NT2/D1 (cell line): ENCODE data around the gene PPP1R1A.

ENCODE experiments used
- DNase-seq: peaks from one replicate; pipeline ENCODE4 v3.0.0-alpha.2; 2011; ENCODE audit warnings: low read depth, low spot score
- H3K27me3 ChIP-seq: 2 replicates; pipeline ENCODE4 v1.6.0; 2011; ENCODE audit warnings: mild to moderate bottlenecking; ENCODE audit not compliant: insufficient read length, insufficient read depth
- H3K36me3 ChIP-seq: 2 replicates; pipeline ENCODE4 v1.6.1; 2011; ENCODE audit warnings: mild to moderate bottlenecking, low read length, mixed read lengths; ENCODE audit not compliant: insufficient read depth, insufficient read length
- H3K4me1 ChIP-seq: 2 replicates; pipeline ENCODE4 v1.5.1; 2011; ENCODE audit not compliant: insufficient read depth, insufficient read length
- H3K4me3 ChIP-seq: 2 replicates; pipeline ENCODE4 v1.5.1; 2011; ENCODE audit warnings: low read depth; ENCODE audit not compliant: insufficient read length
- H3K9ac ChIP-seq: 2 replicates; pipeline ENCODE4 v1.6.0; 2011; ENCODE audit warnings: low read depth; ENCODE audit not compliant: insufficient read length
- H3K9me3 ChIP-seq: 2 replicates; pipeline ENCODE4 v1.5.1; 2011; ENCODE audit warnings: mild to moderate bottlenecking, low read length; ENCODE audit not compliant: insufficient read depth
- SUZ12 ChIP-seq: IDR thresholded peaks from 2 replicates; pipeline ENCODE4 v1.6.1; 2011; ENCODE audit not compliant: insufficient read length, insufficient read depth; ENCODE audit errors: extremely low read depth
- YY1 ChIP-seq: IDR thresholded peaks from 2 replicates; pipeline ENCODE4 v1.6.1; 2011; ENCODE audit not compliant: insufficient read length, insufficient read depth
- ZNF274 ChIP-seq: IDR thresholded peaks from 2 replicates; pipeline ENCODE4 v1.6.1; 2011; ENCODE audit warnings: mild to moderate bottlenecking, low read depth, low read length

PPP1R1A gene

GRCh38 chr12:54625598-54625997 is 37.1 kb upstream of the PPP1R1A start:
- no peaks in the 10 kb centered on the region for H3K4me1 ChIP-seq
- DNase-seq: no peak
- TF ChIP-seq YY1 (no peak), SUZ12 (no peak), ZNF274 (no peak)
- H3K36me3 ChIP-seq: no peaks in the 10 kb centered on the region
- H3K9ac ChIP-seq: no peak overlapping the region
- H3K27me3 ChIP-seq: no peaks in the 10 kb centered on the region
- peaks cover 21% of the 10 kb centered on the region; the same call in 1 of the 2 replicates for H3K9me3 ChIP-seq
- H3K4me3 ChIP-seq: no peak overlapping the region

GRCh38 chr12:54624315-54625279 is 36.1 kb upstream of the PPP1R1A start:
- Histone ChIP-seq H3K27me3 (no peaks in the 10 kb centered on the region), H3K9me3 (peaks cover 21% of the 10 kb centered on the region; the same call in 1 of the 2 replicates), H3K36me3 (no peaks in the 10 kb centered on the region), H3K4me3 (no peak overlapping the region), H3K9ac (no peak overlapping the region), H3K4me1 (no peaks in the 10 kb centered on the region)
- DNase-seq: no peak
- TF ChIP-seq ZNF274 (no peak), SUZ12 (no peak), YY1 (no peak)

- Histone ChIP-seq H3K4me1 (no peaks in the 10 kb centered on the region), H3K4me3 (no peak overlapping the region), H3K9me3 (peaks cover 9% of the 10 kb centered on the region; the same call in 1 of the 2 replicates), H3K9ac (no peak overlapping the region), H3K36me3 (no peaks in the 10 kb centered on the region), H3K27me3 (no peaks in the 10 kb centered on the region)
- DNase-seq: no peak
- TF ChIP-seq YY1: no peak
- TF ChIP-seq SUZ12: no peak
- no peak for TF ChIP-seq ZNF274
These were observed 34.2 kb upstream of the PPP1R1A start for GRCh38 chr12:54622463-54623183.

GRCh38 chr12:54616933-54617680 is 28.6 kb upstream of the PPP1R1A start:
- H3K36me3 ChIP-seq: no peaks in the 10 kb centered on the region
- H3K27me3 ChIP-seq: peaks cover 9% of the 10 kb centered on the region
- H3K9me3 ChIP-seq: no peaks in the 10 kb centered on the region
- H3K4me3 ChIP-seq: no peak overlapping the region
- no peaks in the 10 kb centered on the region for H3K4me1 ChIP-seq
- H3K9ac ChIP-seq: no peak overlapping the region
- no peak for TF ChIP-seq ZNF274
- TF ChIP-seq YY1: no peak
- TF ChIP-seq SUZ12: no peak
- no peak for DNase-seq

- H3K9ac ChIP-seq: no peak overlapping the region
- H3K36me3 ChIP-seq: no peaks in the 10 kb centered on the region
- DNase-seq: no peak
- H3K4me1 ChIP-seq: no peaks in the 10 kb centered on the region
- H3K9me3 ChIP-seq: no peaks in the 10 kb centered on the region
- TF ChIP-seq ZNF274 (no peak), YY1 (no peak), SUZ12 (no peak)
- H3K4me3 ChIP-seq: no peak overlapping the region
- H3K27me3 ChIP-seq: peaks cover 9% of the 10 kb centered on the region
These were observed 23.8 kb upstream of the PPP1R1A start for GRCh38 chr12:54612225-54612750.

GRCh38 chr12:54611715-54612149 is 23.3 kb upstream of the PPP1R1A start:
- H3K4me3 ChIP-seq: no peak overlapping the region
- no peak for DNase-seq
- H3K9me3 ChIP-seq: no peaks in the 10 kb centered on the region
- TF ChIP-seq SUZ12 (no peak), ZNF274 (no peak), YY1 (no peak)
- no peaks in the 10 kb centered on the region for H3K36me3 ChIP-seq
- no peak overlapping the region for H3K9ac ChIP-seq
- H3K27me3 ChIP-seq: peaks cover 9% of the 10 kb centered on the region
- H3K4me1 ChIP-seq: no peaks in the 10 kb centered on the region
